PC-3 (cell line): ENCODE results near the gene TMEM271.

Experiments used
- CTCF ChIP-seq: fragments of 300-600 bp; sonication (generic); conservative IDR thresholded peaks from 2 replicates; pipeline ENCODE4 v1.5.1; 2017; ENCODE audit warnings: antibody characterized with exemption, low read depth, mild to moderate bottlenecking, low read length
- EZH2 ChIP-seq: fragments of 300-600 bp; sonication (generic); IDR thresholded peaks from one replicate; pipeline ENCODE4 v1.6.1; 2017; ENCODE audit warnings: antibody characterized with exemption, mild to moderate bottlenecking, low read length; ENCODE audit not compliant: unreplicated experiment
- EZH2phosphoT487 ChIP-seq: fragments of 300-600 bp; sonication (generic); IDR thresholded peaks from 2 replicates; pipeline ENCODE4 v1.6.1; 2018; ENCODE audit warnings: mild to moderate bottlenecking, antibody characterized with exemption, low read length, borderline replicate concordance

- TF ChIP-seq CTCF = no peak
- no peak for TF ChIP-seq EZH2
- TF ChIP-seq EZH2phosphoT487 = no peak
These were observed 12.3 kb upstream of the TMEM271 start for GRCh38 chr4:588351-588849.
